Testis (tissue), 2 donors: ENCODE results near the gene MMP25.

Experiments
- CTCF ChIP-seq, 3 experiments: fragments of 450-650 bp in 2 of 3; fragments of 200-600 bp in 1 of 3; sonication (generic) in 1 of 3; IDR thresholded peaks; one replicate each; pipeline ENCODE4 v1.5.1; 2016 to 2019; ENCODE audit warnings: antibody characterized with exemption in 3 of 3, mild to moderate bottlenecking in 2 of 3, moderate library complexity in 1 of 3
- POLR2A ChIP-seq: fragments of 450-650 bp; IDR thresholded peaks from one replicate; pipeline ENCODE4 v1.6.1; 2017; ENCODE audit warnings: antibody characterized with exemption, mild to moderate bottlenecking, moderate library complexity

GRCh38 chr16:3014971-3015370, 31.4 kb upstream of the MMP25 start:
- TF ChIP-seq CTCF (IDR thresholded peaks at IDR 0.05) (no peak), POLR2A (no peak)
